Muscle of arm (tissue), 12 donors: Measurements from ENCODE around the gene KCNMB3. TPM values are rescaled to one million over a fixed set of nuclear protein-coding genes. Genes with fewer than 3 reads are reported as not detected.
"Not testable (repeated sequence)": the region's sequence is repeated elsewhere in the genome, so short reads cannot be mapped to it uniquely, and the experiment has no call there.

Source experiments
- DNase-seq: peaks from one replicate; pipeline ENCODE4 v3.0.0-alpha.2; 2013
- polyA plus RNA-seq, 12 donors: library from polyadenylated mRNA; unstranded; fragments of 120-200 nt; gene quantifications; one replicate each; pipeline ENCODE4 v1.2.1, GENCODE V29; 2013; ENCODE audit not compliant: insufficient read length in 12 of 12

Gene KCNMB3
- polyA plus RNA-seq, 12 donors: 2.5 to 7.3 (median 4.3) TPM; not detected in 2

DNA sequence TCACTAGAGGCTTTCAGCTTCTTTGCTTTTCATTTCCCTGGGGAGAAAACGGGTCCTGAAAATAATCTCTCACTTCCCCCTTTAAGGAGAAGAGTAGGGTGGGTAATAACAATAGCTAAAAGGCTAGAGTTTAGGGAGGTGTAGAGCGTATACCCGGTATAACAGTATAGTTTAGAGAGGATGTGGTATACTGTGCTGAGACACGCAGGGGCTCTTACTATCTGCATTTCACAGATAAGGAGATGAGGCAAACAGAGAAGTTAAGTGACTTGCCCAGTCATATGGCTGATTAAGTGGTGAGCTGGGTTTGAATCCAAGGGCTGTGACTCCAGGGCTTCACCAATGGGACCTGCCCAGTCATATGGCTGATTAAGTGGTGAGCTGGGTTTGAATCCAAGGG, 15.0 kb upstream of the KCNMB3 start:
- DNase-seq: no peak

GRCh38 chr3:179265092-179265491, 14.2 kb upstream of the KCNMB3 start:
- DNase-seq: no peak

GRCh38 chr3:179264449-179264848, 13.5 kb upstream of the KCNMB3 start:
- DNase-seq: no peak

DNA sequence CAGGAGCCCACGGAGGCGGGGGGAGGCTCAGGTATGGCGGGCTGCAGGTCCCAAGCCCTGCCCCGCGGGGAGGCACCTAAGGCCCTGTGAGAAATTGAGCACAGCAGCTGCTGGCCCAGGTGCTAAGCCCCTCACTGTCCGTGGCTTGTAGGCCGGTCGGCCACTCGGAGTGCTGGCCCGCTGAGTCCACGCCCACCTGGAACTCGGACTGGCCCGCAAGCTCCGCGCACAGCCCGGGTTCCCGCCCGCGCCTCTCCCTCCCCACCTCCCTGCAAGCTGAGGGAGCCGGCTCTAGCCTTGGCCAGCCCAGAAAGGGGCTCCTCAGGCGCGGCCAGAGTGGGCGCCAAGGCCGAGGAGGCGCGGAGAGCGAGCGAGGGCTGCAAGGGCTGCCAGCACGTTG, 12.2 kb upstream of the KCNMB3 start:
- no peak for DNase-seq

DNA sequence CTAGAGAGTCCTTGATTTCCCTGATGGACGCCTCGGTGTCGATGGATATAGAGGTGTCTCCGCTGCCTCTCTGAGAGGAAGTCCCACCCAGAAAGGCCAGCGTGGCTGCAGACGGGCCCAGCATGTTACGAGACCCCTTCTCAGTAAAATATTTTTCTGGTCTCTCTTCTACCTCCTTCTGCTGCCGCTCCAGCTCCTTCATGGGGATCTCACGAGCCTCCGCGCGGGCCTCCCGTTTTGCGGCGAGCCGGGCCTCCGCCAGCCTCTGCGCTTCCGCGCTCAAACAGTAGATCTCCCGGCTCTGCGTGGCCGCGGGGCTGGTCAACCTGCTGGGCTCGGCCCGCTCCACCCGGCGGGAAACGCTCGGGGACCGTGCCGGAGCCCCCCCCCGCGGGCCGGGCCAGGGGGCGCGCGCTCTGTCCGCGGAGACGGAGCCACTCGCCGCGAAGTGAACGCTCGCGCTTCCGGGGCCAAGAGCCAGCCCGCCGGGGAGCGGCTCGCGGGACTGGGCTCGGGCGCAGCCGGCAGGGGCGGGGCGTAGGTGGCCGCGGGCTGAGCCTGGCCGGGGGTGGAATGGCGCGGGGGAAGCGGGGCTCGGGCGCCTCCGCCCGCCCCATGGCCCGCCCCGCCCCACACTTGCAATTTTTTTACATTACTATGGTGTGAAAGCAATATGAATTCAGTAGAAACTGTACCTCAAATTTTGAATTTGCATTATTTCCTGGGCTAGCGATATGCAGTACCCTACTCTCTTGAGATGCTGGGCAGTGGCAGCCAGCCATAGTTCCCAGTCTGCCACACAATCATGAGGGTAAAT, 10.2 kb upstream of the KCNMB3 start:
- DNase-seq: peak; percentile 45

DNA sequence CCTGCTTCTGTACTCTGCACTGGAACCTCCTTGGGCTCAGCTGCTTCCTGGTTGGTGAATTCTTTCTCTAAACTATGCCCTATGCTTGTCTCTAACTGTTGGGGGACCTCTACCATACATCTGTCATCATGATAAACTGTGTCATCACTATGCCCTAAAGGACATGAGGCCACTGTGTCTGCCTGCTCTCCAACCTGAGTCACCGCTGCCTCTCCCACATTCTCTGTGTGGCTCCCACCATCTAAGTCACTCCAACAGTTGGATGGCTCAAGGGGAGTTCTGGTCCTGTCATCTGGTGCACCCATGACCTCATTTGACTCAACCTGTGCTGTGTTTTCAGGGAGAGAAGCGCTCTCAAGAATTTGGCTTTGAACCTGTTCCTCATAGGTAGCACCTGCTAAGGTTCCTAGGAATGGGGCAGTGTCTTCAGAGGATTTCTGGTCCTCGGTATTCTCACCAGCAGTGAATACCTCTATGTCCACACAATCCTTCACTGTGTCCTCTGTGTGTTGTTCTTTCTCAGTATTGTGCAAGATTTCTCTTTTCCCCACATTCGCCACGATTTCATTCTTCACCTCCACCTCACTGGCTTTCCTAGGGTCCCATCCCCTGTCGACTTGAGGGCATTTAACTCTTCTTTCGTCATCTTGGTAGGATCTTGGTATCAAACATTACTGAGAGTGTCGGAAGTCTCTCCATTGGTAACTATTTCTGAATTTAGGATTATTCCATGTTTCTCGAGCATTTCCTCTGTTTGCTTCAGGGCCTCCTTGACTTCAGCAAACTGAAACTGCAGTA, 9.2 kb upstream of the KCNMB3 start:
- DNase-seq: not testable (repeated sequence)

DNA sequence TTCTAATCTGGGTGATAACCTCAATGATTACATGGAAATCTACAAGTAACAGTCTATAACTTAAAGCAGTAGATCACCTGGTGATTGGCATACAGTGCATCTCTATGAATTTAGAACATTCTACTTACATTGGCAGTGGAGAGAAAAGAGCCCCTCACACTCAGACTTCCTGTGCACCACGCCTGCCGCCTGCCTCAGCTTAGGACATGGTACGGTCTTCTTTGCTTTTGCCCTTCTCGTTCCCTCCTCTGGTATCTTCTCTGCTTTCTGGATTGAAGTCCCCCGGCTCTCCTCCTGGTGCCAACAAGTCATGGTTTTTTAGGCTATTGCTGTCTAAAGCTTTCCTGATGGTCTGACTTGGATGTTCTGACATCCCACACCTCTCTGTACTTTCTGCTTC, 7.9 kb upstream of the KCNMB3 start:
- no peak for DNase-seq

- DNase-seq: not testable (repeated sequence)
These were observed 6.8 kb upstream of the KCNMB3 start for GRCh38 chr3:179257742-179258141.

DNA sequence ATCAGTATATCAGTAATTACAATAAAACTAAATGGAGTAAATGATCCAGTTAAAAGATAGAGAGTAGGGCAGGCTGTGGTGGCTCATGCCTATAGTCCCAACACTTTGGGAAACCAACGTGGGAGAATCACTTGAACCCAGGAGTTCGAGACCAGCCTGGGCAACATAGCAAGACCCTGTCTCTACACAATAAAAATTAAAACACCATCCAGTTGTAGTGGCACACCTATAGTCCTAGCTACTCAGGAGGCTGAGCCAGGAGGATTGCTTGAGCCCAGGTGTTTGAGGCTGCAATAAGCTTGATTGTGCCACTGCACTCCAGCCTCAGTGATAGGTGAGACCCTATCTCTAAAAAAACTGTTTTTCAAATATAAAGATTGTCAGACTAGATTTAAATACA, 5.9 kb upstream of the KCNMB3 start:
- no peak for DNase-seq

DNA sequence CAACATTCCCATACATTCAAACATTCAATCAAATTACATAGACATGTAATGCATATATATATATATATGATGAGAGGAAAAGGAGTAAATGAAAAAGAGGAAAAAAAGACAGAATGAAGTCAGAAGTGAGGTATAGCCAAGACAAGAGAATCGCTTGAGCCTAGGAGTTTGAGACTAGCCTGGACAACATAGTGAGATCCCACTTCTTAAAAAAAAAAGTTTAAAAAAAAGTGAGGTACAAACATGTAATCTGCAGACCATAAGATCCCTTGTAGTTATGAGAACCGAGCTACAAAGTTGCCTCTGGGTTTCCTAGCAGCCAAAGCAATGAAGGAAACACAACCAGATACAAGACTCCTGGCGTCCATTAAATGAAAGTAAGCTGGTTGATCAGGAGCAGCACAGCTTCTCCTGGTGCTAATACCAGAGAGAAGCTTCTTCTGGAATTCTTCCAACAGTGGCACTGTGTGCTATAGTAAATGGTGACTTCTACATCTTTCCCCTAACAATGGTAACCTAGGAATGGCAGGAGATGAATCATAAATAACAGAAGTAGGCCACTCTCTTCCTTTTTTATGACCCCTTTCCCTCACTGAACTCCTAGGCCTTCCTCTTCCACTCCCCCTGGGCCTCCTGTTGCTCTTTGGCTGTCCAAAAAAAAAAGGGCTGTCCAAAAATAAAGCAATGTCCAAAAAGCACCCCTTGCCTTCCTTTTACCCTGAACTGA, 3.5 kb downstream of the KCNMB3 start:
- DNase-seq: no peak

DNA sequence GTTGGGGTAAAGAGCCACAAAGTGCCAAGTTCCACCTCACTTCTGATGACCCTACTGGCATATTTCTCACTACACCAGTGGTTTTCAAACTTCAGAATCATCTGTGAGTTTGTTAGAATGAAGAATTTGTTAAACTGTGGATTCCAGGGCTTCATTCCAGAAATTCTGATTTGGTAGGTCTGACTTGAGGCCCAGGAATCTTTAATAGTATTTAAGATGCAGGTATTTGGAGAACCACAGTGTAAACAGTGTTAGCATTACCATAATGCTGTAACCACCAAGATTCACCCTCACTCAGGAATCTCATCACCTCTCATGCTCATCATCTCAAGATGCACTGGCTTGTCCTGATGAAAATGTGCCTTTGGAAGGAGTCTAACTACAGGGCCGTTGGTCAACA, 6.0 kb downstream of the KCNMB3 start:
- DNase-seq: no peak

- DNase-seq: not testable (repeated sequence)
These were observed 8.1 kb downstream of the KCNMB3 start for GRCh38 chr3:179242859-179243258.

GRCh38 chr3:179240299-179240698, 10.6 kb downstream of the KCNMB3 start:
- not testable (repeated sequence) for DNase-seq

GRCh38 chr3:179236669-179237301, 14.1 kb downstream of the KCNMB3 start:
- DNase-seq: no peak

DNA sequence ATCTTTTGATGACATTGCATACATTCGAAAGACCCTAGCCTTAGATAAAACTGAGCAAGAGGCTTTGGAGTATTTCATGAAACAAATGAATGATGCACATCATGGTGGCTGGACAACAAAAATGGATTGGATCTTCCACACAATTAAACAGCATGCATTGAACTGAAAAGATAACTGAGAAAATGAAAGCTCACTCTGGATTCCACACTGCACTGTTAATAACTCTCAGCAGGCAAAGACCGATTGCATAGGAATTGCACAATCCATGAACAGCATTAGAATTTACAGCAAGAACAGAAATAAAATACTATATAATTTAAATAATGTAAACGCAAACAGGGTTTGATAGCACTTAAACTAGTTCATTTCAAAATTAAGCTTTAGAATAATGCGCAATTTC, 16.7 kb downstream of the KCNMB3 start:
- no peak for DNase-seq

DNA sequence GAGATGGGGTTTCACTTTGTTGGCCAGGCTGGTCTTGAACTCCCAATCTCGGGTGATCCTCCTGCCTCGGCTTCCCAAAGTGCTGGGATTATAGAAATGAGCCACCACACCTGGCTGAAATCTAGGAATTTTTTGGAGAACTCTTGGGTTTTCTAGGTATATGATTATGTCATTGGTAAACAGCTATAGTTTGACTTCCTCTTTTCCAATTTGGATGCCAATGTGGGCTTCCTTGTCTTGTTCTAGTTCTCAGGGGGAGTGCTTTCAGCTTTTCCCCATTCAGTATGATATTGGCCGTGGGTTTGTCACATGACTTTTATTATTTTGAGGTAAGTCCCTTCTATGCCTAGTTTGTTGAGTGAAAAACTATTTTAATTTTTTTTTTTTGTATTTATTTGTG, 17.9 kb downstream of the KCNMB3 start:
- no peak for DNase-seq

GRCh38 chr3:179229177-179229576, 21.7 kb downstream of the KCNMB3 start:
- DNase-seq: no peak

- DNase-seq: no peak
These were observed 23.6 kb downstream of the KCNMB3 start for GRCh38 chr3:179227349-179227748.

- DNase-seq: no peak
These were observed 26.3 kb downstream of the KCNMB3 start for GRCh38 chr3:179224584-179224983.

GRCh38 chr3:179223548-179223947, 27.4 kb downstream of the KCNMB3 start:
- no peak for DNase-seq

- DNase-seq: not testable (repeated sequence)
These were observed 32.7 kb downstream of the KCNMB3 start for GRCh38 chr3:179218213-179218612.

DNA sequence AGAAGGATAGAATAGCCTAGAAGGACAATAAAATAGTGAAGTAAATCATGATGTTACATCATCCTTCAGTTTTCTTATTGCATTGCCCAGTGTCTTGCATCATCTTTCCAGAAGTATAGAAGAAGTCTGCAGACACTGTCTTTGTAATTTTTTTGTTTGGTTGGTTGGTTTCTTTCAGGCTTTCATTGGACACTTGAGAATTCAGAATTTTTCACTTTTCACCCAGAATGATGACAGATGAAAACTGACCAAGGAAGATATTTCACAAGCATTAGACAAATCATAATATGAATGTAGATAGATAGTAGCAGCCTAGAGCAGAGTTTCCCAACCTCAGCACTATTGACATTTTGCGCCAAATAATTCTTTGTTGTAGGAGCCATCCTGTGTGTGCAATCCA, 35.4 kb downstream of the KCNMB3 start:
- not testable (repeated sequence) for DNase-seq
